GM21515 (cell line): ENCODE measurements around the gene IQCN.
A peak's percentile ranks its signal among the peaks of the same experiment; 100 is the strongest.

Experiments used
- ATAC-seq: cut with Tn5 transposase; IDR thresholded peaks from one replicate; pipeline ENCODE4 v1.9.1; 2021; ENCODE audit not compliant: unreplicated experiment

Gene IQCN

GRCh38 chr19:18304458-18305310 is 30.4 kb upstream of the IQCN start:
- ATAC-seq, result no peak

- no peak for ATAC-seq
Observed at GRCh38 chr19:18304208-18304457, 29.9 kb upstream of the IQCN start.

GRCh38 chr19:18301718-18302111 is 27.5 kb upstream of the IQCN start:
- no peak for ATAC-seq

- ATAC-seq, result no peak
Observed at GRCh38 chr19:18300930-18301717, 26.9 kb upstream of the IQCN start.

- no peak for ATAC-seq
Observed at GRCh38 chr19:18299654-18300053, 25.4 kb upstream of the IQCN start.

GRCh38 chr19:18298601-18299000 is 24.3 kb upstream of the IQCN start:
- ATAC-seq, result no peak

- no peak for ATAC-seq
Observed at GRCh38 chr19:18297308-18297707, 23.1 kb upstream of the IQCN start.

GRCh38 chr19:18295034-18295451 is 20.8 kb upstream of the IQCN start:
- ATAC-seq, result no peak

- no peak for ATAC-seq
Observed at GRCh38 chr19:18294467-18294864, 20.2 kb upstream of the IQCN start.

- ATAC-seq, result no peak
Observed at GRCh38 chr19:18293642-18294466, 19.6 kb upstream of the IQCN start.

GRCh38 chr19:18292810-18293641 is 18.8 kb upstream of the IQCN start:
- ATAC-seq, result no peak

GRCh38 chr19:18292462-18292809 is 18.2 kb upstream of the IQCN start:
- no peak for ATAC-seq

- ATAC-seq, result peak; percentile 36
Observed at GRCh38 chr19:18291590-18292461, 17.6 kb upstream of the IQCN start.

- ATAC-seq, result peak; percentile 20
Observed at GRCh38 chr19:18291019-18291524, 16.8 kb upstream of the IQCN start.

GRCh38 chr19:18290302-18291018 is 16.2 kb upstream of the IQCN start:
- no peak for ATAC-seq

GRCh38 chr19:18289471-18290301 is 15.4 kb upstream of the IQCN start:
- ATAC-seq, result no peak

GRCh38 chr19:18287836-18288772 is 13.9 kb upstream of the IQCN start:
- no peak for ATAC-seq
